Spleen (tissue), 7 donors: ENCODE results near the gene RAB40B.

Experiments
- CTCF ChIP-seq, 11 experiments: fragments of 200-600 bp in 7 of 11; fragments of 450-650 bp in 4 of 11; sonication (generic) in 4 of 11; IDR thresholded peaks in 8 of 11; conservative IDR thresholded peaks in 3 of 11; 1 replicate in 7 of 11; 2 replicates in 4 of 11; pipeline versions ENCODE4 v1.4.0 to v1.8.0; 2016 to 2021; ENCODE audit warnings: antibody characterized with exemption in 11 of 11, inconsistent platforms in 4 of 11, mild to moderate bottlenecking in 1 of 11
- POLR2A ChIP-seq, 3 donors: fragments of 450-650 bp; IDR thresholded peaks; one replicate each; pipeline ENCODE4 v1.5.1; 2017; ENCODE audit warnings: antibody characterized with exemption in 3 of 3, mild to moderate bottlenecking in 1 of 3
- POLR2AphosphoS5 ChIP-seq, 3 donors: sonication (generic); formaldehyde crosslinking; IDR thresholded peaks; one replicate each; pipeline ENCODE4 v1.5.1; 2017; ENCODE audit warnings: antibody characterized with exemption in 3 of 3
- donor health status: DM: no; HTN: no; CAD: no; lungs with moderate emphysema.
- donor health status: DM: no; HTN: no; CAD: no.
- donor health status: DM: no; HTN: no; CAD: no.

DNA sequence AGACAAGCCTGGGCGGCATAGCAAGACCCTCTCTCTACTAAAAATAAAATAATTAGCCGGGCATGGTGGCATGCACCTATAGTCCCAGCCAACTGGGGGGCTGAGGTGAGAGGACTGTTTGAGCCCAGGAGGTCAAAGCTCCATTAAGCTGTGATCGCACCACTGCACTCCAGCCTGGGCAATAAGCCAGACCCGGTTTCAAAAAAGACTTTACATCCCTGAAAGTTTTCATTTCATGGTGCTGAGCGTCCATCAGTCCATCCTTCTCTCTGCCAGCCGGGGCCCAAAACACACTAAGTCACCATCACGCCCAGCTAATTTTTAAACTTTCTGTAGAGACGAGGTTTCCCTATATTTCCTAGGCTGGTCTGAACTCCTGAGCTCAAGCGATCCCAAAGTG is 10.6 kb downstream of the RAB40B start:
- TF ChIP-seq CTCF (IDR thresholded peaks at IDR 0.05 in 8 of 11, conservative IDR thresholded peaks at IDR 0.05 in 3 of 11) (no peak), POLR2A (IDR thresholded peaks at IDR 0.05) (no peak), POLR2AphosphoS5 (IDR thresholded peaks at IDR 0.05) (no peak)
